Karpas-422 (cell line): Measurements from ENCODE around the gene SHH. TPM values are rescaled to one million over a fixed set of nuclear protein-coding genes. Genes with fewer than 3 reads are reported as not detected.

ENCODE experiments used
- DNase-seq: peaks from one replicate; pipeline ENCODE4 v3.0.0-alpha.2; 2015
- H2AFZ ChIP-seq: fragments of 200-600 bp; sonication (generic); 2 replicates; pipeline ENCODE4 v1.6.1; 2014; ENCODE audit warnings: antibody characterized with exemption, low read length, mixed read lengths
- H3K27ac ChIP-seq: fragments of 200-600 bp; sonication (generic); 2 replicates; pipeline ENCODE4 v1.5.1; 2014; ENCODE audit warnings: mild to moderate bottlenecking, low read length, moderate library complexity
- H3K27me3 ChIP-seq: fragments of 200-600 bp; sonication (generic); 2 replicates; pipeline ENCODE4 v1.6.1; 2014; ENCODE audit warnings: low read length, mixed read lengths
- H3K36me3 ChIP-seq: fragments of 200-600 bp; sonication (generic); 2 replicates; pipeline ENCODE4 v1.6.1; 2014; ENCODE audit warnings: low read length, mixed read lengths; ENCODE audit not compliant: insufficient read depth
- H3K4me1 ChIP-seq: fragments of 200-600 bp; sonication (generic); 2 replicates; pipeline ENCODE4 v1.6.1; 2014; ENCODE audit warnings: mild to moderate bottlenecking, low read length, mixed read lengths
- H3K4me2 ChIP-seq: fragments of 200-600 bp; sonication (generic); 2 replicates; pipeline ENCODE4 v1.6.1; 2014; ENCODE audit warnings: low read length, low read depth, mild to moderate bottlenecking; ENCODE audit not compliant: poor library complexity, severe bottlenecking
- H3K4me3 ChIP-seq: fragments of 200-600 bp; sonication (generic); 2 replicates; pipeline ENCODE4 v1.5.1; 2014; ENCODE audit warnings: mild to moderate bottlenecking, antibody characterized with exemption, low read length, mixed read lengths
- H3K79me2 ChIP-seq: fragments of 200-600 bp; sonication (generic); 2 replicates; pipeline ENCODE4 v1.6.1; 2014; ENCODE audit warnings: mild to moderate bottlenecking, low read length, mixed read lengths
- H3K9ac ChIP-seq: fragments of 200-600 bp; sonication (generic); 2 replicates; pipeline ENCODE4 v1.6.0; 2014; ENCODE audit warnings: low read length
- H3K9me2 ChIP-seq: fragments of 200-600 bp; sonication (generic), shearing (Covaris generic); replicated peaks from 2 replicates; pipeline ENCODE4 v1.6.0; 2014; ENCODE audit warnings: mild to moderate bottlenecking, low read length, moderate library complexity; ENCODE audit not compliant: insufficient read depth
- H3K9me3 ChIP-seq: fragments of 300-700, 200-600 bp; sonication (generic); 2 replicates; pipeline ENCODE4 v1.6.1; 2014; ENCODE audit warnings: low read length, mixed read lengths
- H4K20me1 ChIP-seq: fragments of 200-600 bp; sonication (generic); 2 replicates; pipeline ENCODE4 v1.6.1; 2014; ENCODE audit warnings: mild to moderate bottlenecking, antibody characterized with exemption, low read length, low read depth; ENCODE audit not compliant: insufficient read depth
- total RNA-seq: library from RNA; depleted of rRNA; stranded (reverse); fragments of >200 nt; shearing (Covaris generic); gene quantifications from 2 replicates; pipeline ENCODE4 v1.2.3, GENCODE V29; 2014; ENCODE audit warnings: low replicate concordance

Gene SHH
- total RNA-seq, 1 experiment from 2014 or later: not detected

DNA sequence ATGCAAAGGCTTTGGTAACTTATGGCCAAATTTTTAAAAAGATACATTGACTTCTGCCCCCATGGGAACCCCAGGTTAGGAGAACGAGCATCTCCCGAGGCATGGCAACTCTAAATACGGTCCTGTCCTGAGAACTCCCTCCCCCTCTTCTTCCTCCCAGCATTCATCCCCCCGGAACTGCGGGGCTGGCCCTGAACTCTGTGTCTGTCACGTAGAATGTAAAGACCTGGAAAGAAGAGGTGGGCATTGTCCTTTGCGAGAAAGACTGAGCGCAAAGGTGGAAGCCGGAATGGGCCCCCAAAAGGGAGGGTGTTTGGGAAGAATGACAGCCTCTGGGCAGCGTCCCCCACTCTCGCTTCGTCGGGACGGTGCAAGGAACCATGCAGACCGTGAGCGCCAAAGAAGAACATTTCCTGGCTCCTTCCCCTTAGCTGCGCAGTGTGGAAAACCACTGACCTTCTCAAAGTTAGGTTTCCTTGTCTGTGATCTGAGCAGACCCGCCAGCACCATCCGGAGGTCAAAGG lies 21.0 kb downstream of the SHH start:
- Histone ChIP-seq H3K9ac (no peak overlapping the region), H4K20me1 (no peaks in the 10 kb centered on the region), H3K9me2 (no peaks in the 10 kb centered on the region), H3K79me2 (no peaks in the 10 kb centered on the region), H2AFZ (no peak overlapping the region), H3K4me1 (peaks cover 5% of the 10 kb centered on the region; the same call in 1 of the 2 replicates), H3K27me3 (no peaks in the 10 kb centered on the region), H3K27ac (no peak overlapping the region), H3K36me3 (no peaks in the 10 kb centered on the region), H3K9me3 (no peaks in the 10 kb centered on the region), H3K4me3 (no peak overlapping the region), H3K4me2 (no peak overlapping the region)
- DNase-seq: no peak

DNA sequence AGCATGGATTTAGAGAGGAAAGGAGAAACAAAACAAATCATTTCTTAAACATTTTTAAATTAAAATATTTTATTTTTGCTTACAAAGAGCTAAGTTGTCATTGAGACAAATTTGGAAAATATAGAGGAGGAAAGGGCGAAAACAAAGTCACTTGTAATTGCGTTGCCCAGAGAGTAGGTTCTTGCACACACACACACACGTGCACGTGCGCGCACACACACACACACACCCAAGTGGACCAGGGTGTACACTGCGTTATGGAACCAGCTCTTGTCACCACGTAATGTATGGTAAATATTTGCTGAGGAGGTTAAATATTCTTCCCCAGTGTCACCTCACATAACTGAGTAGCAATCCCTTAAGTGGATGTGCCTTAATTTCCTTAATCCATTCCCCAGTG lies 21.6 kb downstream of the SHH start:
- Histone ChIP-seq H3K79me2 (no peaks in the 10 kb centered on the region), H3K27me3 (no peaks in the 10 kb centered on the region), H4K20me1 (no peaks in the 10 kb centered on the region), H3K27ac (no peak overlapping the region), H2AFZ (no peak overlapping the region), H3K9ac (no peak overlapping the region), H3K36me3 (no peaks in the 10 kb centered on the region), H3K4me3 (no peak overlapping the region), H3K9me2 (no peaks in the 10 kb centered on the region), H3K4me2 (no peak overlapping the region), H3K4me1 (peaks cover 5% of the 10 kb centered on the region; the same call in 1 of the 2 replicates), H3K9me3 (no peaks in the 10 kb centered on the region)
- no peak for DNase-seq

DNA sequence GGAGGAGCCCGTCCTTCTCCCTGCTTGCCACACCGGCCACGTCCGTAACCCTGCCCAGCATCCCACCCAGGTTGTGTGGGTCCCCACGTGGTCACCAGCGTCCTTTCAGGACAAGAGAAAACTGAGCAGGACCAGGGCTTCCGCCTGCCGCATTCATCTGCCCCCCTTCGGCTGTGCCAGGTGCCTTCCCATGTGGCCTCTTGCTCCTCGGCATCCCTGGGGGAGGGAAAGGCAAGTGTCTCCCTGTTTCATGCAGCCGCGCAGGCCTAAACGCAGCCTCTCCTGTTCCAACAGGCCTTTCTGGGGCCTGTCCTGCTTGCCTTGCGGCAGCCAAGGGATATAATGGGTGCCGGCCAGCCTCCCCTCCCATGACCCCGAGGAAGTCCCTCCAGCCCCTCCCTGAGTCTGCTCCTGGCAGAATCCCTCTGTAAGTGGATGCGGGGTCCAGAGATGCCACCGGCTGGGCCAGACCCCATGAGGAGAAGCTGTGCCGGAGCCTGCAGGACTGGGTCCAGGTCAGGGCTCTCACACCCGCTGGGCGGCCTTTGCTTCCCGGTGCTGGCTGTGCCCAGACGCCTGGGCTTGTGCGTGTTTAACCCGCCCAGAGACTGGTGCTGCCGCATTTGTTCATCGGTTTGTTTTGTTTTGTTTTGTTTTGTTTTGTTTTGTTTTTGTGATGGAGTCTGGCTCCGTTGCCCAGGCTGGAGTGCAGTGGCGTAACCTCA lies 23.1 kb downstream of the SHH start:
- Histone ChIP-seq H2AFZ (no peak overlapping the region), H4K20me1 (no peaks in the 10 kb centered on the region), H3K27ac (no peak overlapping the region), H3K4me3 (no peak overlapping the region), H3K36me3 (no peaks in the 10 kb centered on the region), H3K27me3 (no peaks in the 10 kb centered on the region), H3K4me1 (peaks cover 5% of the 10 kb centered on the region; the same call in 1 of the 2 replicates), H3K9me2 (no peaks in the 10 kb centered on the region), H3K4me2 (no peak overlapping the region), H3K9me3 (no peaks in the 10 kb centered on the region), H3K79me2 (no peaks in the 10 kb centered on the region), H3K9ac (no peak overlapping the region)
- DNase-seq: no peak

DNA sequence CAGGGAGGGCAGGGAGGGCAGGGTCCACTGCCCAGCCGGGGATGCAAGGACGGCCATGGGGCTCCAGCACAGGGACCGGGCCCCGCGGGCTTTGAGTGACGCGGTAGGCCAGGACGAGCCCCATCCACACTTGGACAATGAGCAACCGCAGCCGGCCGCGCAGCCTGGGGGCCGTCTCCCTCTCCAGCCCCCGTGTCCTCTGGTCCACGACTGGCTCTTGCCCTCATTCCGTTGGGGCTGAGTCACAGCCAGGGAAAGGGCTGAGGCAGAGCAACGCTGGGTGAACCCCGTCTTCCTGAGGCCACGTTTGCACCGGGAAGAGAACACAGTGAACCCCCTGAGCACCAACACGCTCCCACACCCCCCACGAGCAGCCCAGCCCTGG lies 23.7 kb downstream of the SHH start:
- H3K27ac ChIP-seq: no peak overlapping the region
- H3K9ac ChIP-seq: no peak overlapping the region
- no peaks in the 10 kb centered on the region; the same call in 1 of the 2 replicates for H3K4me1 ChIP-seq
- H3K27me3 ChIP-seq: no peaks in the 10 kb centered on the region
- H3K9me3 ChIP-seq: no peaks in the 10 kb centered on the region
- H3K79me2 ChIP-seq: no peaks in the 10 kb centered on the region
- DNase-seq: no peak
- H4K20me1 ChIP-seq: no peaks in the 10 kb centered on the region
- H2AFZ ChIP-seq: no peak overlapping the region
- H3K4me3 ChIP-seq: no peak overlapping the region
- H3K9me2 ChIP-seq: no peaks in the 10 kb centered on the region
- H3K4me2 ChIP-seq: no peak overlapping the region
- peaks cover 2% of the 10 kb centered on the region; the same call in 1 of the 2 replicates for H3K36me3 ChIP-seq

DNA sequence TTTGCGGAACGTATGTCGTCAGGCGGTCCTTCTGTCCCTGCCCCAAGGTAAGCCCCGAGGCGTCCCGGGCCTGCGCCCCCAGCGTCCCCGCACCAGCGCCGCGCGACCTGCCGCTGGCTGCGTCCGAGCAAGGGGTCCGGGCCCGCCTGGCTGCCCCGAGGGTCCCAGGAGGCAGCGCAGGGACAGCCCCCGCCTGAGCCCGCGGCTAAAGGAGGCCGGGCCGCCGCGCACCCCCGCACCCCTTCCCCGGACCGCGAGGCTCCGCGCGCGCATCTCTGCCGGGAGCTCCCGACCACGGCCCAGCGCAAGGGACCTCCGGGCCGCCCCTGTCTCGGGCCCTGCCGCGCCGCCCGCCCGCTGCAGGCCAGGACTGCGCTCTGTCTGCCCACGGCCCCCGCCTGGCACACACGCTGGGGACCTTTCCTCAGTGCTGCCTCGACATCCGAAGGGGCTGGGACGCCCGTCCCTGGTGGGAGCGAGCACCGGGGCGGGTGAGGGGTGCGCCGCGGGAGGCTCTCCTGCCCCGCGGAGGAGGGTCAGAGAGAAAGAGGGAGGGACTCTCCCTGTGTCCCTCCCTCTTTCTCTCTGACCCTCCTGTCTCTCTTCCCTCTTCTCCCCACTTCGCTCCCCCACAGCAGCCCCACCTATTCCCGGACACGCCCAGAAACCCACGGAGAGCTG lies 25.0 kb downstream of the SHH start:
- H3K4me1 ChIP-seq: no peaks in the 10 kb centered on the region
- no peak overlapping the region for H3K4me3 ChIP-seq
- no peak overlapping the region for H2AFZ ChIP-seq
- H3K9me3 ChIP-seq: no peaks in the 10 kb centered on the region
- no peaks in the 10 kb centered on the region for H3K79me2 ChIP-seq
- no peaks in the 10 kb centered on the region for H3K9me2 ChIP-seq
- H3K36me3 ChIP-seq: peaks cover 7% of the 10 kb centered on the region; the same call in 1 of the 2 replicates
- H3K4me2 ChIP-seq: no peak overlapping the region
- H3K9ac ChIP-seq: no peak overlapping the region
- no peaks in the 10 kb centered on the region for H4K20me1 ChIP-seq
- DNase-seq: no peak
- H3K27me3 ChIP-seq: no peaks in the 10 kb centered on the region
- H3K27ac ChIP-seq: no peak overlapping the region

DNA sequence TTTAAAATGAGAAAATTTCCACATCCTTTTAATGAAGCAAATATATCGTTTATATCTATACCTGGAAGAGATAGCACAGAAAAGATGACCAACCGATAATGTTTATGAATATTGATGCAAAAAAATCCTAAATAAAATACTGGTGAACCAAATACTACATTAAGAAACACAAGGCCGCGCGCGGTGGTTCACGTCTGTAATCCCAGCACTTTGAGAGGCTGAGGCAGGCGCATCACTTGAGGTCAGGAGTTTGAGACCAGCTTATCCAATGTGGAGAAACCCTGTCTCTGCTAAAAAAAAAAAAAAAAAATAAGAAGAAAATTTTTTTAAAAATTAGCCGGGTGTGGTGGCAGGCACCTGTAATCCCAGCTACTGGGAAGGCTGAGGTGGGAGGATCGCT lies 25.8 kb downstream of the SHH start:
- Histone ChIP-seq H3K4me1 (no peaks in the 10 kb centered on the region), H3K9me3 (no peaks in the 10 kb centered on the region), H3K36me3 (peaks cover 7% of the 10 kb centered on the region), H3K27me3 (no peaks in the 10 kb centered on the region), H3K79me2 (no peaks in the 10 kb centered on the region), H3K9me2 (no peaks in the 10 kb centered on the region), H3K9ac (no peak overlapping the region), H3K4me3 (no peak overlapping the region), H4K20me1 (no peaks in the 10 kb centered on the region), H3K4me2 (no peak overlapping the region), H3K27ac (no peak overlapping the region), H2AFZ (no peak overlapping the region)
- DNase-seq: no peak

DNA sequence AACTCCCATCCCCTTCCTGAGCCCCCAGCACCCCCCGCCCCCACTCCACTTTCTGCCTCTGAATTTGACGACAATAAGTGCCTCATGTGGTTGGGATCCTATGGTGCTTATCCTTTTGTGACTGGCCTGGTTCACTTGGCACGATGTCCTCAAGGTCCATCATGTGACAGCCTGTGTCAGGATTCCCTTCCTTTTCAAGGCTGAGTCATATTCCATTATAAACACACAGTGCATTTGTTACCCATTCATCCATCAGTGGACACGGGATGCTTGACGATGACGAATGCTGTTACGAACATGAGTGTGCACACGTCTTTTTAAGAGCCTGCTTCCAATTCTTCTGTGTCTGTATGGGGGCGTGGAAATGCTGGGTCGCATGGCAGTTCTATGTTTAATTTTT lies 26.7 kb downstream of the SHH start:
- Histone ChIP-seq H3K27ac (no peak overlapping the region), H3K36me3 (peaks cover 11% of the 10 kb centered on the region), H3K4me3 (no peak overlapping the region), H4K20me1 (no peaks in the 10 kb centered on the region), H3K27me3 (no peaks in the 10 kb centered on the region), H3K9me2 (no peaks in the 10 kb centered on the region), H3K79me2 (no peaks in the 10 kb centered on the region), H3K4me1 (no peaks in the 10 kb centered on the region), H3K4me2 (no peak overlapping the region), H3K9ac (no peak overlapping the region), H2AFZ (no peak overlapping the region), H3K9me3 (no peaks in the 10 kb centered on the region)
- DNase-seq: no peak

DNA sequence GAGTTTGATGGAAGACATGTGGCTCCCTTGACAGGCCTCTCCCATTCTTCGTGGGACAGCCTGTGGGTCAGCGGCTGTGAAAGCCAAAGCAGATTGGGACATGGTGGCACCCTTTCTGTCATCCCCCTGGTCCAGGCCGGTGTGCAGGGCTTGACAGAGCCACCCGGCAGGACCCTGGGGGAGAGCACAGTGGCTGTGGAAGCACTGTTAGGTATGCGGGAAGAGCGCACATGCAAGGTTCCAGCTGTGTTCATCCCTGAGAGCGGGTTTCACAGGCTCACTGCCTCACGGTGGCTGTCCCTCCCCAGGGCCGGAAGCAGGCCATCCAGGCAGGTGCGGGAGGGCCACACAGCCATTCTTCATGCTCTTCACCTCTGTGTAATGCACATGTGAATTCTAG lies 29.8 kb downstream of the SHH start:
- Histone ChIP-seq H2AFZ (no peak overlapping the region), H4K20me1 (no peaks in the 10 kb centered on the region; the same call in 1 of the 2 replicates), H3K36me3 (peaks cover 20% of the 10 kb centered on the region), H3K9me2 (no peaks in the 10 kb centered on the region), H3K9ac (no peak overlapping the region), H3K79me2 (no peaks in the 10 kb centered on the region), H3K27me3 (no peaks in the 10 kb centered on the region), H3K27ac (no peak overlapping the region), H3K4me3 (no peak overlapping the region), H3K4me1 (no peaks in the 10 kb centered on the region), H3K4me2 (no peak overlapping the region), H3K9me3 (no peaks in the 10 kb centered on the region)
- no peak for DNase-seq
